OCI-LY7 (cell line): ENCODE measurements around the gene ATP6V0B. TPM values are rescaled to one million over a fixed set of nuclear protein-coding genes. Genes with fewer than 3 reads are reported as not detected.

ENCODE experiments used
- BruUV-seq: library from RNA; stranded (reverse); fragments of 400-500 nt; replicated peaks from 2 replicates; lab custom pipeline; 2021; lab: Mats Ljungman, UMichigan
- CTCF ChIA-PET: fragments of 300-600 bp; sonication (Branson Sonifier 250); formaldehyde crosslinking; loops from one replicate; lab custom pipeline; 2022; ENCODE audit warnings: antibody characterized with exemption; ENCODE audit not compliant: unreplicated experiment; lab: Charles Lee
- POLR2A ChIA-PET: fragments of 300-600 bp; sonication (Branson Sonifier 250); formaldehyde crosslinking; loops from one replicate; lab custom pipeline; 2022; ENCODE audit warnings: antibody characterized with exemption; lab: Charles Lee
- DNase-seq: peaks from one replicate; pipeline ENCODE4 v3.0.0-alpha.2; 2015; ENCODE audit warnings: low spot score
- H2AFZ ChIP-seq: fragments of 200-600 bp; sonication (generic), shearing (Covaris generic); 2 replicates; pipeline ENCODE4 v1.6.1; 2014; ENCODE audit warnings: mild to moderate bottlenecking, antibody characterized with exemption, low read length, moderate library complexity
- H3K27ac ChIP-seq: fragments of 200-600 bp; sonication (generic); 2 replicates; pipeline ENCODE4 v1.5.1; 2014; ENCODE audit warnings: mixed run types, low read depth, mild to moderate bottlenecking, moderate library complexity, low read length, inconsistent platforms; ENCODE audit not compliant: poor library complexity, severe bottlenecking
- H3K36me3 ChIP-seq: fragments of 200-600 bp; sonication (generic); 2 replicates; pipeline ENCODE4 v1.6.1; 2014; ENCODE audit warnings: mild to moderate bottlenecking, antibody characterized with exemption, low read length, moderate library complexity, mixed read lengths; ENCODE audit not compliant: insufficient read depth
- H3K4me1 ChIP-seq: fragments of 200-600 bp; sonication (generic); 2 replicates; pipeline ENCODE4 v1.5.1; 2014; ENCODE audit warnings: mild to moderate bottlenecking, low read length; ENCODE audit not compliant: insufficient read depth, poor library complexity, severe bottlenecking
- H3K4me2 ChIP-seq: fragments of 200-600 bp; sonication (generic); 2 replicates; pipeline ENCODE4 v1.6.1; 2014; ENCODE audit warnings: mild to moderate bottlenecking, low read length
- H3K4me3 ChIP-seq: fragments of 200-600 bp; sonication (generic); 2 replicates; pipeline ENCODE4 v1.5.1; 2014; ENCODE audit warnings: mild to moderate bottlenecking, low read depth, low read length; ENCODE audit not compliant: poor library complexity, severe bottlenecking
- H3K79me2 ChIP-seq: fragments of 200-600 bp; sonication (generic); 2 replicates; pipeline ENCODE4 v1.6.1; 2016; ENCODE audit warnings: low read depth, mild to moderate bottlenecking, low read length, moderate library complexity, mixed read lengths; ENCODE audit not compliant: insufficient read depth
- H3K9me2 ChIP-seq: fragments of 200-600 bp; sonication (generic); 2 replicates; pipeline ENCODE4 v1.6.1; 2016; ENCODE audit warnings: mild to moderate bottlenecking, low read length, mixed read lengths; ENCODE audit not compliant: insufficient read depth
- H3K9me3 ChIP-seq: fragments of 200-600 bp; sonication (generic); 2 replicates; pipeline ENCODE4 v1.6.1; 2014; ENCODE audit warnings: mild to moderate bottlenecking, mixed run types, low read length, mixed read lengths
- H4K20me1 ChIP-seq: fragments of 200-600 bp; sonication (generic); 2 replicates; pipeline ENCODE4 v1.6.1; 2014; ENCODE audit warnings: mild to moderate bottlenecking, antibody characterized with exemption, low read length, moderate library complexity, mixed read lengths; ENCODE audit not compliant: insufficient read depth
- CTCF ChIP-seq: fragments of 200-600 bp; sonication (generic); conservative IDR thresholded peaks from 2 replicates; pipeline ENCODE4 v1.5.1; 2014; ENCODE audit warnings: mild to moderate bottlenecking, antibody characterized with exemption, low read length, moderate library complexity, mixed read lengths
- EZH2phosphoT487 ChIP-seq: fragments of 200-600 bp; sonication (generic); IDR thresholded peaks from 2 replicates; pipeline ENCODE4 v1.6.1; 2018; ENCODE audit warnings: low read depth, borderline replicate concordance, mild to moderate bottlenecking, mixed run types, antibody characterized with exemption, low read length, moderate library complexity, mixed read lengths
- intact Hi-C: fragments of 100-400 bp; cut with micrococcal nuclease; formaldehyde crosslinking; loops from one replicate; pipeline ENCODE4 v1.10.0; 2022; ENCODE audit not compliant: unreplicated experiment
- total RNA-seq, 2 experiments: library from RNA; depleted of rRNA in 1 of 2; stranded (reverse); fragments of >200 nt in 1 of 2; shearing (Covaris generic) in 1 of 2; gene quantifications; 2 replicates each; pipeline ENCODE4 v1.2.3, GENCODE V29; 2014 to 2022

The ATP6V0B gene
- total RNA-seq, 2 experiments from 2014 or later: 68.4 to 97.1 TPM

GRCh38 chr1:44016041-44016889 lies 41.5 kb downstream of the ATP6V0B start:
- Histone ChIP-seq H3K4me2 (no peak overlapping the region), H3K9me3 (no peaks in the 10 kb centered on the region), H3K36me3 (no peaks in the 10 kb centered on the region), H2AFZ (no peak overlapping the region), H3K4me3 (no peak overlapping the region), H4K20me1 (no peaks in the 10 kb centered on the region), H3K27ac (no peak overlapping the region), H3K9me2 (no peaks in the 10 kb centered on the region), H3K4me1 (no peaks in the 10 kb centered on the region), H3K79me2 (no peaks in the 10 kb centered on the region)
- no TSS peak for BruUV-seq
- ChIA-PET CTCF (interaction anchor here (0.6 kb wide), 1 partner anchor 26 kb away, joined by 4 read pairs; no protein-coding TSS in a partner anchor), POLR2A (no interaction called here)
- intact Hi-C loops: no loop called here
- DNase-seq: no peak
- TF ChIP-seq EZH2phosphoT487: no peak

- ChIA-PET CTCF (interaction anchor here (0.6 kb wide), 1 partner anchor 26 kb away, joined by 4 read pairs; no protein-coding TSS in a partner anchor), POLR2A (no interaction called here)
- H3K9me3 ChIP-seq: no peaks in the 10 kb centered on the region
- no peaks in the 10 kb centered on the region for H3K4me1 ChIP-seq
- no peaks in the 10 kb centered on the region for H3K9me2 ChIP-seq
- BruUV-seq: no TSS peak
- H2AFZ ChIP-seq: no peak overlapping the region
- no peak for DNase-seq
- no peak for TF ChIP-seq EZH2phosphoT487
- no peak for TF ChIP-seq CTCF
- H4K20me1 ChIP-seq: no peaks in the 10 kb centered on the region
- no peak overlapping the region for H3K4me2 ChIP-seq
- H3K4me3 ChIP-seq: no peak overlapping the region
- intact Hi-C loops: no loop called here
- H3K27ac ChIP-seq: no peak overlapping the region
- no peaks in the 10 kb centered on the region for H3K36me3 ChIP-seq
- no peaks in the 10 kb centered on the region for H3K79me2 ChIP-seq
These were observed 42.2 kb downstream of the ATP6V0B start for GRCh38 chr1:44016890-44017400.

GRCh38 chr1:44019466-44019948 lies 44.7 kb downstream of the ATP6V0B start:
- POLR2A ChIA-PET: no interaction called here
- Histone ChIP-seq H3K27ac (no peak overlapping the region), H4K20me1 (no peaks in the 10 kb centered on the region), H3K4me2 (no peak overlapping the region), H3K9me3 (no peaks in the 10 kb centered on the region), H3K36me3 (no peaks in the 10 kb centered on the region), H3K4me3 (no peak overlapping the region), H3K9me2 (no peaks in the 10 kb centered on the region), H3K4me1 (peaks cover under 1% of the 10 kb centered on the region), H2AFZ (no peak overlapping the region), H3K79me2 (no peaks in the 10 kb centered on the region)
- no peak for DNase-seq
- BruUV-seq: no TSS peak
- TF ChIP-seq EZH2phosphoT487 (no peak), CTCF (no peak)
- intact Hi-C loops: no loop called here
- CTCF ChIA-PET: no interaction called here
